ENCODE data around the gene USP44. TPM values are rescaled to one million over a fixed set of nuclear protein-coding genes. Genes with fewer than 3 reads are reported as not detected.
A peak's percentile ranks its signal among the peaks of the same experiment; 100 is the strongest.

The USP44 gene
- total RNA-seq, 1 donor from 2014 or later: 0.49 TPM

- TF ChIP-seq POLR2AphosphoS5 (IDR thresholded peaks at IDR 0.05; ENCODE audit: insufficient read depth in 1 of 2, low read depth in 1 of 2) (no peak), POLR2A (IDR thresholded peaks at IDR 0.05) (no peak), CTCF (IDR thresholded peaks at IDR 0.05) (no peak)
- DNase-seq (ENCODE audit: extremely low spot score in 2 of 2): no peak
- Histone ChIP-seq H3K27me3 (no peaks in the 10 kb centered on the region), H3K36me3 (no peaks in the 10 kb centered on the region), H3K27ac (no peak overlapping the region), H3K4me1 (no peaks in the 10 kb centered on the region), H3K4me3 (no peak overlapping the region), H3K9me3 (no peaks in the 10 kb centered on the region)
- intact Hi-C loops (cut with DNase I): no loop called here
Measured at GRCh38 chr12:95554532-95555071, 3.3 kb upstream of the USP44 start.

GRCh38 chr12:95553197-95553943, 2.1 kb upstream of the USP44 start:
- Histone ChIP-seq H3K27ac (no peak overlapping the region), H3K36me3 (no peaks in the 10 kb centered on the region), H3K27me3 (no peaks in the 10 kb centered on the region), H3K4me1 (no peaks in the 10 kb centered on the region), H3K4me3 (no peak overlapping the region), H3K9me3 (no peaks in the 10 kb centered on the region)
- TF ChIP-seq POLR2A (IDR thresholded peaks at IDR 0.05) (no peak), POLR2AphosphoS5 (IDR thresholded peaks at IDR 0.05; ENCODE audit: insufficient read depth in 1 of 2, low read depth in 1 of 2) (no peak), CTCF (IDR thresholded peaks at IDR 0.05) (no peak)
- no peak for DNase-seq (ENCODE audit: extremely low spot score in 2 of 2)
- intact Hi-C loops (cut with DNase I): no loop called here

- Histone ChIP-seq H3K9me3 (no peaks in the 10 kb centered on the region), H3K27ac (no peak overlapping the region), H3K4me3 (no peak overlapping the region), H3K27me3 (no peaks in the 10 kb centered on the region), H3K4me1 (no peaks in the 10 kb centered on the region), H3K36me3 (no peaks in the 10 kb centered on the region)
- no peak for DNase-seq (ENCODE audit: extremely low spot score in 2 of 2)
- TF ChIP-seq POLR2A (IDR thresholded peaks at IDR 0.05) (no peak), POLR2AphosphoS5 (IDR thresholded peaks at IDR 0.05; ENCODE audit: insufficient read depth in 1 of 2, low read depth in 1 of 2) (no peak), CTCF (IDR thresholded peaks at IDR 0.05) (no peak)
- intact Hi-C loops (cut with DNase I): no loop called here
Measured at GRCh38 chr12:95551913-95552516, 739 bp upstream of the USP44 start.

GRCh38 chr12:95549392-95550084, 1.7 kb downstream of the USP44 start:
- intact Hi-C loops (cut with DNase I): no loop called here
- DNase-seq (ENCODE audit: extremely low spot score in 2 of 2): no peak
- TF ChIP-seq CTCF (IDR thresholded peaks at IDR 0.05) (no peak), POLR2AphosphoS5 (IDR thresholded peaks at IDR 0.05; ENCODE audit: insufficient read depth in 1 of 2, low read depth in 1 of 2) (no peak), POLR2A (IDR thresholded peaks at IDR 0.05) (no peak)
- H3K9me3 ChIP-seq: no peaks in the 10 kb centered on the region
- H3K4me3 ChIP-seq: peak overlapping the region; percentile 83
- no peaks in the 10 kb centered on the region for H3K27me3 ChIP-seq
- no peak overlapping the region for H3K27ac ChIP-seq
- H3K4me1 ChIP-seq: no peaks in the 10 kb centered on the region
- H3K36me3 ChIP-seq: no peaks in the 10 kb centered on the region

Data from vagina (tissue), 2 donors.